H1 (cell line): ENCODE data around the gene ZNF521. TPM values are rescaled to one million over a fixed set of nuclear protein-coding genes. Genes with fewer than 3 reads are reported as not detected.

ENCODE experiments used
- KDM5A ChIP-seq: fragments of 200-600 bp; IDR thresholded peaks from 2 replicates; pipeline ENCODE4 v1.7.1; 2012; ENCODE audit warnings: mild to moderate bottlenecking, low read length, inconsistent platforms, mixed read lengths
- RXRA ChIP-seq: IDR thresholded peaks from 2 replicates; pipeline ENCODE4 v1.6.1; 2011; ENCODE audit warnings: low read depth, mild to moderate bottlenecking, low read length, moderate library complexity; ENCODE audit not compliant: insufficient read depth
- TAF1 ChIP-seq: IDR thresholded peaks from 2 replicates; pipeline ENCODE4 v1.6.1; 2011; ENCODE audit warnings: mild to moderate bottlenecking, low read depth, low read length
- USF2 ChIP-seq: IDR thresholded peaks from 2 replicates; pipeline ENCODE4 v1.6.1; 2011; ENCODE audit warnings: low read length, improper control_type of control experiment
- polyA plus RNA-seq, 7 experiments: library from polyadenylated mRNA; depleted of rRNA in 3 of 7; stranded (reverse) in 5 of 7; unstranded in 2 of 7; fragments of >200 nt in 5 of 7; fragments of 200-250 nt in 2 of 7; gene quantifications; 1 replicate in 5 of 7; 2 replicates in 1 of 7; 4 replicates in 1 of 7; pipeline versions ENCODE4 v1.2.1 to v1.2.3, GENCODE V29; 2011 to 2013; ENCODE audit warnings: missing spikeins in 2 of 7, mixed read lengths in 2 of 7
- total RNA-seq: library from RNA; stranded (reverse); fragmentation: NEBNext Ultra II Directional; extraction: Animal tissue kit (Norgen Biotek cat#: 25700); gene quantifications from 2 replicates; pipeline ENCODE4 v1.2.1, GENCODE V29; 2021

The ZNF521 gene
- total and polyA plus RNA-seq, 2 of the 8 experiments (the other 6 are each of a cell fraction or from before 2014, with no cell fraction given), result 9.5 to 15.8 TPM

- TF ChIP-seq KDM5A, result no peak
- TF ChIP-seq TAF1, result no peak
- no peak for TF ChIP-seq USF2
- no peak for TF ChIP-seq RXRA
Measured at GRCh38 chr18:25289001-25289631, 62.9 kb downstream of the ZNF521 start (continued).
